Sigmoid colon (tissue), 7 donors: ENCODE data around the gene ITGB8. TPM values are rescaled to one million over a fixed set of nuclear protein-coding genes. Genes with fewer than 3 reads are reported as not detected.

ENCODE experiments used
- DNase-seq: peaks from one replicate; pipeline ENCODE4 v3.0.0-alpha.2; 2019
- H3K27ac ChIP-seq, 4 donors: fragments of 200-600 bp; sonication (generic); one replicate each; pipeline ENCODE4 v1.5.1; 2016 to 2019; ENCODE audit warnings: mild to moderate bottlenecking in 1 of 4
- H3K27me3 ChIP-seq, 3 donors: fragments of 200-600 bp; sonication (generic); one replicate each; pipeline ENCODE4 v1.5.1; 2019; ENCODE audit warnings: mild to moderate bottlenecking in 1 of 3
- H3K36me3 ChIP-seq, 4 donors: fragments of 200-600 bp; sonication (generic); one replicate each; pipeline ENCODE4 v1.5.1; 2016 to 2019
- H3K4me1 ChIP-seq, 4 donors: fragments of 200-600 bp; sonication (generic); one replicate each; pipeline ENCODE4 v1.5.1; 2017 to 2019
- H3K4me3 ChIP-seq, 4 donors: fragments of 200-600 bp; sonication (generic); one replicate each; pipeline ENCODE4 v1.5.1; 2017 to 2019; ENCODE audit warnings: mild to moderate bottlenecking in 2 of 4, moderate library complexity in 1 of 4
- H3K9me3 ChIP-seq, 4 donors: fragments of 200-600 bp in 3 of 4; sonication (generic) in 3 of 4; one replicate each; pipeline versions ENCODE4 v1.5.1 to v1.6.1; 2013 to 2019
- EP300 ChIP-seq, 4 donors: sonication (generic); formaldehyde crosslinking; IDR thresholded peaks; one replicate each; pipeline ENCODE4 v1.6.1; 2017; ENCODE audit warnings: antibody characterized with exemption in 4 of 4
- POLR2A ChIP-seq, 2 donors: fragments of 450-650 bp; IDR thresholded peaks; one replicate each; pipeline ENCODE4 v1.6.1; 2016; ENCODE audit warnings: antibody characterized with exemption in 2 of 2, mild to moderate bottlenecking in 2 of 2, moderate library complexity in 2 of 2
- POLR2AphosphoS5 ChIP-seq, 4 donors: sonication (generic); formaldehyde crosslinking; IDR thresholded peaks; one replicate each; pipeline ENCODE4 v1.6.1; 2017; ENCODE audit warnings: antibody characterized with exemption in 4 of 4
- WGBS, 2 donors: extraction: QIAGEN DNeasy Blood & Tissue Kit; methylation state at CpG; one replicate each; pipeline ENCODE4 v1.1.7; 2013; 5-methylcytosine and 5-hydroxymethylcytosine counted together
- intact Hi-C: fragments of 100-400 bp; cut with DNase I; formaldehyde crosslinking; loops from one replicate; pipeline ENCODE4 v1.15.1; 2023
- polyA plus RNA-seq, 3 donors: library from polyadenylated mRNA; stranded (reverse); fragments of 200-250 nt; gene quantifications; one replicate each; pipeline ENCODE4 v1.2.3, GENCODE V29; 2013
- total RNA-seq, 4 donors: library from RNA; depleted of rRNA; stranded (reverse); fragments of >200 nt; gene quantifications; one replicate each; pipeline ENCODE4 v1.1.0, GENCODE V29; 2016
- TF ChIP-seq, protein P1 (sequence below), 4 experiments: fragments of 450-650 bp in 3 of 4; fragments of 200-600 bp in 1 of 4; IDR thresholded peaks; one replicate each; pipeline ENCODE4 v1.5.1; 2016 to 2019; ENCODE audit warnings: antibody characterized with exemption in 4 of 4, mild to moderate bottlenecking in 3 of 4, moderate library complexity in 2 of 4
- donor health status: healthy with polysubstance abuse.
- donor health status: Bipolar disorder and iron deficiency.
- donor health status: healthy.

ITGB8 gene
- total and polyA plus RNA-seq, 7 donors, result 0.23 to 22.4 (median 9.0) TPM

DNA sequence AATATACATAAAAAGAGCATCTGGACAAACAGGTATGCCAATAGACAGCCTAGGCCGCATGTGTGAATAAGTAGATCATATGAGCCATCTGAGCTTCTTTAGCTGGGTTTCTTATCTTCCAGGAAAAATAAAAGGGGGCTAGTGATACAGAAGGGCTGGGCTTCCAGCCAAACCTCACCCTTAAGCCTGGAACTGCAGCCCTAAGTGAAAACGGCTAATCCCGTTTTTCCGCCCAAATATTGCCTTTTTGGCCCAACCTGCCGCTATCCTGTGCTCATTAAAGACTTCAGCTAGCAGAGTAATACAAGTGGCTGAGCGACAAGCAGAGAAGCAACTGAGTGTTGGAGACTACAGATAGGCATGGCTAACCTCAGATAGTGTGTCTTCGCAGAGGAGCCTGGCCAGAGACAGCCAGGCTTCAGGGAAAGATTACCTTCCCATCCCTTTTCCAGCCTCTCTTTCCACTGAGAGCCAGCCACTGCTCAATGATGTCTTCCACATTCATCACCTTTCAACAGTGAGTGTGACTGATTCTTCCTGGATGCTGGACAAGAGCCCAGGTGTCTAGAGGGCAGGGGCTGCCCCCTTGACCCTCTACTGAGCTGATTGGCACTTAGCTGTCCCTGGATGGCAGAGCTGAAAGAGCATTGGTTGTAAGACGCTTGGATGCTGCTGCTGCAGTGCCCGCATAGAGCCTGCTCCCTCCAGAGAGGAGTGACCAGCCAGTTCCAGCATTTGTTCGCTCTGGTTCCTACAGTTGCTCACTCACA lies 108.9 kb downstream of the ITGB8 start:
- Histone ChIP-seq H3K9me3 (no peaks in the 10 kb centered on the region), H3K36me3 (no peaks in the 10 kb centered on the region), H3K27me3 (no peaks in the 10 kb centered on the region), H3K4me1 (peaks cover 0 to 19% (median 8%) of the 10 kb centered on the region in 4 donors), H3K4me3 (no peak overlapping the region), H3K27ac (no peak overlapping the region)
- TF ChIP-seq EP300 (IDR thresholded peaks at IDR 0.05), result no peak
- intact Hi-C loops, result no loop called here
- DNase-seq, result no peak
- WGBS, 2 donors, result 91% methylated on average over 10 of the region's 10 CpGs

- TF ChIP-seq POLR2AphosphoS5 (IDR thresholded peaks at IDR 0.05) (no peak), EP300 (IDR thresholded peaks at IDR 0.05) (no peak), POLR2A (IDR thresholded peaks at IDR 0.05) (no peak)
- TF ChIP-seq, protein P1, sequence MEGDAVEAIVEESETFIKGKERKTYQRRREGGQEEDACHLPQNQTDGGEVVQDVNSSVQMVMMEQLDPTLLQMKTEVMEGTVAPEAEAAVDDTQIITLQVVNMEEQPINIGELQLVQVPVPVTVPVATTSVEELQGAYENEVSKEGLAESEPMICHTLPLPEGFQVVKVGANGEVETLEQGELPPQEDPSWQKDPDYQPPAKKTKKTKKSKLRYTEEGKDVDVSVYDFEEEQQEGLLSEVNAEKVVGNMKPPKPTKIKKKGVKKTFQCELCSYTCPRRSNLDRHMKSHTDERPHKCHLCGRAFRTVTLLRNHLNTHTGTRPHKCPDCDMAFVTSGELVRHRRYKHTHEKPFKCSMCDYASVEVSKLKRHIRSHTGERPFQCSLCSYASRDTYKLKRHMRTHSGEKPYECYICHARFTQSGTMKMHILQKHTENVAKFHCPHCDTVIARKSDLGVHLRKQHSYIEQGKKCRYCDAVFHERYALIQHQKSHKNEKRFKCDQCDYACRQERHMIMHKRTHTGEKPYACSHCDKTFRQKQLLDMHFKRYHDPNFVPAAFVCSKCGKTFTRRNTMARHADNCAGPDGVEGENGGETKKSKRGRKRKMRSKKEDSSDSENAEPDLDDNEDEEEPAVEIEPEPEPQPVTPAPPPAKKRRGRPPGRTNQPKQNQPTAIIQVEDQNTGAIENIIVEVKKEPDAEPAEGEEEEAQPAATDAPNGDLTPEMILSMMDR (IDR thresholded peaks at IDR 0.05), result no peak
- H3K36me3 ChIP-seq, result no peaks in the 10 kb centered on the region
- H3K4me3 ChIP-seq, result no peak overlapping the region
- no peaks in the 10 kb centered on the region for H3K27me3 ChIP-seq
- no peak overlapping the region for H3K27ac ChIP-seq
- H3K4me1 ChIP-seq, result peaks cover 0 to 19% (median 8%) of the 10 kb centered on the region in 4 donors
- WGBS, 2 donors, result 89% methylated on average over 9 of the region's 9 CpGs
- intact Hi-C loops, result no loop called here
- H3K9me3 ChIP-seq, result peaks cover 0 to 4% (median 0%) of the 10 kb centered on the region in 4 donors
- no peak for DNase-seq
These were observed 109.9 kb downstream of the ITGB8 start for GRCh38 chr7:20440472-20441105.

DNA sequence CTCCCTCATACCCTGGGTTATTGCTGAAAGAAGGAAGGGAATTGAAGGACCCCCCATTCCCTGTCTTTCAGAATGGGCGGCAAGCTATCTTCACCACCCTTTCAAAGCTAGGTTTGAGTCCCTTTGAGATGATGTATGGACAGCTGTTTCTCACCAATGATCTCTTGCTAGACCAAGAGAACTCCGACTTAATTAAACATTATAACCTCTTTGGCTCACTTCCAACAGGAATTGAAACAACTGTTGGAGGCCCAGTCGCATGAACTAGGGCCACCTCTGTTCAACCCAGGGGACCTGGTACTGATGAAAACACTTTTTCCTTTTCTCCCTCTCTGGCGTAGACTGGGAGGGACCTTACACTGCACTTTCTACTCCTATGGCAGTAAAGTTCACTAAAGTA lies 110.6 kb downstream of the ITGB8 start:
- Histone ChIP-seq H3K36me3 (no peaks in the 10 kb centered on the region), H3K4me1 (peaks cover 0 to 19% (median 8%) of the 10 kb centered on the region in 4 donors), H3K27me3 (no peaks in the 10 kb centered on the region), H3K4me3 (no peak overlapping the region), H3K9me3 (peaks cover 0 to 4% (median 0%) of the 10 kb centered on the region in 4 donors), H3K27ac (no peak overlapping the region)
- WGBS, 2 donors, result 60 to 75% methylated on average over 4 of the region's 4 CpGs
- intact Hi-C loops, result no loop called here
- no peak for TF ChIP-seq POLR2A (IDR thresholded peaks at IDR 0.05)
- DNase-seq, result no peak

GRCh38 chr7:20441991-20442441 lies 111.3 kb downstream of the ITGB8 start:
- TF ChIP-seq, protein P1 (IDR thresholded peaks at IDR 0.05), result no peak
- TF ChIP-seq EP300 (IDR thresholded peaks at IDR 0.05) (no peak), POLR2A (IDR thresholded peaks at IDR 0.05) (no peak), POLR2AphosphoS5 (IDR thresholded peaks at IDR 0.05) (no peak)

DNA sequence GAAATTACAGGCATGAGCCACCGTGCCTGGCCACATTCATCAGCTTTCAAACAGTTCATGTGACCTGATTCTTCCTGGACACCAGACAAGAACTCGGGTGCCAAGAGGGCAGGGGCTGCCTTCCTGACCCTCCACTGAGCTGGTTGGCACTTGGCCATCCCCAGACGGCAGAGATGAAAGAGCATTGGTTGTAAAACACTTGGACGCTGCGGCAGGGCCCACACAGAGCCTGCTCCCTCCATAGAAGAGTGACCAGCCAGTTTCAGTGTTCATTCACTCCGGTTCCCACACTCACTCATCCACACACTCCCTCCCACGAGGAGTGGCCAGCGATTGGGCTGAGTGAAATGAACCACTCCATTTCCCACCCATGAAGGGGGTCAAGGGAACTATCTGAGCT lies 112.3 kb downstream of the ITGB8 start:
- no peaks in the 10 kb centered on the region for H3K36me3 ChIP-seq
- DNase-seq, result peak; percentile 57
- peaks cover 0 to 19% (median 8%) of the 10 kb centered on the region in 4 donors for H3K4me1 ChIP-seq
- no peak overlapping the region for H3K27ac ChIP-seq
- intact Hi-C loops, result no loop called here
- H3K9me3 ChIP-seq, result peaks cover 0 to 4% (median 0%) of the 10 kb centered on the region in 4 donors
- 53 to 78% methylated on average over 8 of the region's 8 CpGs for WGBS, 2 donors
- H3K4me3 ChIP-seq, result no peak overlapping the region
- H3K27me3 ChIP-seq, result no peaks in the 10 kb centered on the region
- no peak for TF ChIP-seq EP300 (IDR thresholded peaks at IDR 0.05)
- TF ChIP-seq POLR2AphosphoS5 (IDR thresholded peaks at IDR 0.05), result no peak
- no peak for TF ChIP-seq POLR2A (IDR thresholded peaks at IDR 0.05)
- TF ChIP-seq, protein P1 (IDR thresholded peaks at IDR 0.05), result no peak

More at GRCh38 chr7:20441991-20442441, 111.3 kb downstream of the ITGB8 start:
- no peak overlapping the region for H3K4me3 ChIP-seq
- no peak for DNase-seq
- no peaks in the 10 kb centered on the region for H3K27me3 ChIP-seq
- 72 to 76% methylated on average over 3 of the region's 3 CpGs for WGBS, 2 donors
- H3K4me1 ChIP-seq, result peaks cover 0 to 19% (median 8%) of the 10 kb centered on the region in 4 donors
- peaks cover 0 to 4% (median 0%) of the 10 kb centered on the region in 4 donors for H3K9me3 ChIP-seq
- H3K27ac ChIP-seq, result no peak overlapping the region
- no peaks in the 10 kb centered on the region for H3K36me3 ChIP-seq
- intact Hi-C loops, result no loop called here
